Thyroid gland (tissue), 4 donors: ENCODE data around the gene TRAFD1. TPM values are rescaled to one million over a fixed set of nuclear protein-coding genes. Genes with fewer than 3 reads are reported as not detected.
"Not testable (repeated sequence)": the region's sequence is repeated elsewhere in the genome, so short reads cannot be mapped to it uniquely, and the experiment has no call there.

ENCODE experiments used
- DNase-seq, 2 donors: peaks; one replicate each; pipeline ENCODE4 v3.0.0-alpha.2; 2019
- H3K27ac ChIP-seq, 3 donors: fragments of 200-600 bp; sonication (generic); 1 replicate in 2 of 3; 2 replicates in 1 of 3; pipeline ENCODE4 v1.5.1; 2016 to 2019; ENCODE audit warnings: mild to moderate bottlenecking in 1 of 3, moderate library complexity in 1 of 3
- H3K27me3 ChIP-seq: fragments of 200-600 bp; sonication (generic); one replicate; pipeline ENCODE4 v1.5.1; 2019
- H3K36me3 ChIP-seq, 2 donors: fragments of 200-600 bp; sonication (generic); one replicate each; pipeline ENCODE4 v1.5.1; 2016 to 2019
- H3K4me1 ChIP-seq, 2 donors: fragments of 200-600 bp; sonication (generic); one replicate each; pipeline ENCODE4 v1.5.1; 2017 to 2019
- H3K4me3 ChIP-seq, 3 donors: fragments of 200-600 bp; sonication (generic); replicated peaks in 1 of 3; 1 replicate in 2 of 3; 2 replicates in 1 of 3; pipeline ENCODE4 v1.5.1; 2016; ENCODE audit warnings: mild to moderate bottlenecking in 1 of 3
- H3K9me3 ChIP-seq: fragments of 200-600 bp; sonication (generic); one replicate; pipeline ENCODE4 v1.5.1; 2017
- CTCF ChIP-seq, 6 experiments: fragments of 200-600 bp in 3 of 6; fragments of 450-650 bp in 3 of 6; sonication (generic) in 3 of 6; IDR thresholded peaks; one replicate each; pipeline ENCODE4 v1.5.1; 2016 to 2019; ENCODE audit warnings: antibody characterized with exemption in 6 of 6, mild to moderate bottlenecking in 2 of 6, inconsistent platforms in 1 of 6, moderate library complexity in 1 of 6
- POLR2A ChIP-seq, 2 donors: fragments of 450-650 bp; IDR thresholded peaks; one replicate each; pipeline ENCODE4 v1.6.1; 2017; ENCODE audit warnings: antibody characterized with exemption in 2 of 2, mild to moderate bottlenecking in 2 of 2, moderate library complexity in 1 of 2
- WGBS, 2 donors: methylation state at CpG; one replicate each; pipeline ENCODE4 v1.1.5; 2017; 5-methylcytosine and 5-hydroxymethylcytosine counted together
- intact Hi-C: fragments of 100-400 bp; cut with DNase I; formaldehyde crosslinking; loops from one replicate; pipeline ENCODE4 v1.15.1; 2023
- total RNA-seq, 4 donors: library from RNA; depleted of rRNA; stranded (reverse); fragments of >200 nt; gene quantifications; one replicate each; pipeline ENCODE4 v1.2.3, GENCODE V29; 2016

Gene TRAFD1
- total RNA-seq, 4 donors from 2014 or later = 24.6 to 34.4 (median 27.9) TPM

- TF ChIP-seq CTCF (IDR thresholded peaks at IDR 0.05) = no peak
- no peak for TF ChIP-seq POLR2A (IDR thresholded peaks at IDR 0.05)
- intact Hi-C loops = no loop called here
- no peak for DNase-seq
- Histone ChIP-seq H3K36me3 (peaks cover 4 to 8% of the 10 kb centered on the region in 2 donors), H3K9me3 (no peaks in the 10 kb centered on the region), H3K27me3 (no peaks in the 10 kb centered on the region), H3K4me1 (no peaks in the 10 kb centered on the region), H3K4me3 (no peak overlapping the region), H3K27ac (no peak overlapping the region)
- WGBS, 2 donors = 78 to 80% methylated on average over 2 of the region's 2 CpGs
These were observed 28.7 kb upstream of the TRAFD1 start for GRCh38 chr12:112096667-112097066.

- Histone ChIP-seq H3K9me3 (no peaks in the 10 kb centered on the region), H3K4me3 (no peak overlapping the region), H3K36me3 (peaks cover 0 to 8% of the 10 kb centered on the region in 2 donors), H3K27ac (no peak overlapping the region), H3K27me3 (no peaks in the 10 kb centered on the region), H3K4me1 (no peaks in the 10 kb centered on the region)
- TF ChIP-seq POLR2A (IDR thresholded peaks at IDR 0.05) = no peak
- no peak for TF ChIP-seq CTCF (IDR thresholded peaks at IDR 0.05)
- no peak for DNase-seq
- 91 to 92% methylated on average over 8 of the region's 8 CpGs for WGBS, 2 donors
- intact Hi-C loops = no loop called here
These were observed 27.7 kb upstream of the TRAFD1 start for GRCh38 chr12:112097641-112098040.

GRCh38 chr12:112100500-112100899, 24.9 kb upstream of the TRAFD1 start:
- H3K36me3 ChIP-seq, H3K4me1 ChIP-seq, DNase-seq, H3K27ac ChIP-seq, H3K27me3 ChIP-seq, H3K4me3 ChIP-seq, intact Hi-C loops, H3K9me3 ChIP-seq: not testable (repeated sequence)
- WGBS, 2 donors = 97 to 98% methylated on average over 15 of the region's 15 CpGs

GRCh38 chr12:112102127-112102526, 23.2 kb upstream of the TRAFD1 start:
- no peak for DNase-seq
- Histone ChIP-seq H3K9me3 (no peaks in the 10 kb centered on the region), H3K36me3 (peaks cover 0 to 5% of the 10 kb centered on the region in 2 donors), H3K27ac (no peak overlapping the region), H3K27me3 (no peaks in the 10 kb centered on the region), H3K4me1 (peaks cover 1 to 3% of the 10 kb centered on the region in 2 donors), H3K4me3 (no peak overlapping the region)
- TF ChIP-seq CTCF (IDR thresholded peaks at IDR 0.05) (no peak), POLR2A (IDR thresholded peaks at IDR 0.05) (no peak)
- intact Hi-C loops = no loop called here
- WGBS, 2 donors = 98% methylated on average over 4 of the region's 4 CpGs

- H3K4me1 ChIP-seq, DNase-seq, H3K9me3 ChIP-seq, intact Hi-C loops, H3K27ac ChIP-seq, H3K4me3 ChIP-seq, H3K36me3 ChIP-seq, H3K27me3 ChIP-seq: not testable (repeated sequence)
- WGBS, 2 donors = 96 to 99% methylated on average over 19 of the region's 19 CpGs
These were observed 22.6 kb upstream of the TRAFD1 start for GRCh38 chr12:112102746-112103145.

- no peaks in the 10 kb centered on the region for H3K27me3 ChIP-seq
- TF ChIP-seq CTCF (IDR thresholded peaks at IDR 0.05) = no peak
- no peak for TF ChIP-seq POLR2A (IDR thresholded peaks at IDR 0.05)
- H3K36me3 ChIP-seq = peaks cover 0 to 5% of the 10 kb centered on the region in 2 donors
- intact Hi-C loops = no loop called here
- no peak for DNase-seq
- no peak overlapping the region for H3K27ac ChIP-seq
- 88% methylated on average over 8 of the region's 8 CpGs for WGBS, 2 donors
- no peak overlapping the region for H3K4me3 ChIP-seq
- H3K4me1 ChIP-seq = peaks cover 3 to 12% of the 10 kb centered on the region in 2 donors
- no peaks in the 10 kb centered on the region for H3K9me3 ChIP-seq
These were observed 21.4 kb upstream of the TRAFD1 start for GRCh38 chr12:112103758-112104503.
